Measurements from ENCODE around the gene PCDH1. TPM values are rescaled to one million over a fixed set of nuclear protein-coding genes. Genes with fewer than 3 reads are reported as not detected.

Gene PCDH1
- total RNA-seq, 2 donors from 2014 or later, result 45.4 to 69.7 TPM

DNA sequence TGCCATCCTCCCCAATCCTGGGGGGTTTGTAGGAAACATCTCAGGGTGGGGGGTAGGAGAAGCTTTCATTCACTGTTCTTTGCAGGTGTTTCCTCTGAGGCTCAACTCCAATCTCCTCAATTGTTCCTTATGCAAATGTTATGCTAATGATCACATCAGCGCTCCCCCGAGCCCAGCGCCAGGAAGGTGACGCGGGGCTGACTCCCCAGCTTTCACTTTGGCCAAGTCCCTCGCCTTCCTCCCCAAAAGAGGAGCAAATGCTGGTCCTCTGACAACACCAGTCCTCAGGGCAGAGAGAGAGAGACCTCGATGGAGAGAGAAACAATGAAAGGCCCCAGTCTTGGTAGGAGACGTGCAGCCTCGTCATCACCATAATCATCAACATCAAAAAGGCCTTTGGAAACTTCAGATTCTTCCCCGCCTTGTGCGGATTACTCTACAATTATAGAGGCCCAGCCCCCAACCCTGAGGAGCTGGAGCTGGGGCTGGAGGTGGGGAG lies 39.1 kb downstream of the PCDH1 start:
- H3K4me3 ChIP-seq (ENCODE audit: low read length), result no peak overlapping the region
- Mint-ChIP-seq H3K27me3 (ENCODE audit: insufficient read depth) (no peaks in the 10 kb centered on the region), H3K36me3 (ENCODE audit: low read depth) (no peaks in the 10 kb centered on the region), H3K4me1 (peaks cover 77% of the 10 kb centered on the region), H3K9me3 (no peaks in the 10 kb centered on the region), H3K4me3 (peak overlapping the region; percentile 21), H3K27ac (peak overlapping the region; percentile 86)
- H3K27me3 ChIP-seq (ENCODE audit: control insufficient read depth, insufficient read depth, low read length, poor library complexity, severe bottlenecking), result no peaks in the 10 kb centered on the region
- 30 to 58% methylated on average over 6 to 11 of the region's 11 CpGs for WGBS, 2 experiments (ENCODE audit: insufficient coverage in 1 of 2, insufficient read length in 1 of 2)
- TF ChIP-seq, protein P1, sequence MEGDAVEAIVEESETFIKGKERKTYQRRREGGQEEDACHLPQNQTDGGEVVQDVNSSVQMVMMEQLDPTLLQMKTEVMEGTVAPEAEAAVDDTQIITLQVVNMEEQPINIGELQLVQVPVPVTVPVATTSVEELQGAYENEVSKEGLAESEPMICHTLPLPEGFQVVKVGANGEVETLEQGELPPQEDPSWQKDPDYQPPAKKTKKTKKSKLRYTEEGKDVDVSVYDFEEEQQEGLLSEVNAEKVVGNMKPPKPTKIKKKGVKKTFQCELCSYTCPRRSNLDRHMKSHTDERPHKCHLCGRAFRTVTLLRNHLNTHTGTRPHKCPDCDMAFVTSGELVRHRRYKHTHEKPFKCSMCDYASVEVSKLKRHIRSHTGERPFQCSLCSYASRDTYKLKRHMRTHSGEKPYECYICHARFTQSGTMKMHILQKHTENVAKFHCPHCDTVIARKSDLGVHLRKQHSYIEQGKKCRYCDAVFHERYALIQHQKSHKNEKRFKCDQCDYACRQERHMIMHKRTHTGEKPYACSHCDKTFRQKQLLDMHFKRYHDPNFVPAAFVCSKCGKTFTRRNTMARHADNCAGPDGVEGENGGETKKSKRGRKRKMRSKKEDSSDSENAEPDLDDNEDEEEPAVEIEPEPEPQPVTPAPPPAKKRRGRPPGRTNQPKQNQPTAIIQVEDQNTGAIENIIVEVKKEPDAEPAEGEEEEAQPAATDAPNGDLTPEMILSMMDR (conservative IDR thresholded peaks at IDR 0.05), result no peak
- peak; percentile 88 for DNase-seq
- H3K36me3 ChIP-seq (ENCODE audit: control insufficient read depth, insufficient read depth, low read length), result no peaks in the 10 kb centered on the region
- peaks cover 31% of the 10 kb centered on the region for H3K4me1 ChIP-seq (ENCODE audit: control insufficient read depth, insufficient read depth, low read length)
- no peaks in the 10 kb centered on the region for H3K9me3 ChIP-seq (ENCODE audit: control insufficient read depth, low read length)
- H3K9ac ChIP-seq (ENCODE audit: extremely low read depth, low read length, poor library complexity, severe bottlenecking), result no peak overlapping the region
- no peak overlapping the region for H3K27ac ChIP-seq (ENCODE audit: low read depth, low read length)

DNA sequence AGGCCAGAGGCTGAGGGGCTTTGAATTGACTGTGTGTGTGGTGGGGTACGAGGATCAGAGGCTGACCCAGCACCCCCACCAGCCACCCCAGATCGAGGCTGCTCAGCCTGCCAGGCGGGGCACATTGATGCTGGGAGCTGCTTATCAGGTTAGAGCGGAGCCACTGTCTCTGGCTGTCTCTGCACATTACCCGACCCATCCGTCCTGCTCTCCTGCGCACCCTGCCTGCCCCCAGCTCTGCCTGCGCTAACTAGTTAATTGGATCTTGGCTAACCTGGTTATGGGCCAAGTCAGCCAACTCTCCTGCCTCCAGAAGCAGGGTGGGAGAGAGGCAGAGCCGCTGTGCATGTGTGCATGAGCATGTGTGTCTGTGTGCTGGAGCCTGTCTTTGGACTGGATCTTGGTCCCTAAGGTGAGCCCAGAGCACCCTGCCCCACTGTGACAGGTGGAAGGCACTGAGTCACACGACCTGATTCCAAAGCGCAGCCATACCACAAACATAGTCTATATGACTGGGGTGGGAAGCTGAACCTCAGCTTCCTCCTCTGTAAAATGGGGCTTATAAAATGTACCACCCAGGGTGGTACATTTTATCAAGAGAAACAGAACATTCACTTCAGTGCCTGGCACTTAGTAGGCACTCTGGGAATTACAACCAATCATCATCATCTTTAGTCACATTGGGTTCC lies 39.7 kb downstream of the PCDH1 start:
- peaks cover 71% of the 10 kb centered on the region for H3K4me1 Mint-ChIP-seq
- H3K9ac ChIP-seq (ENCODE audit: extremely low read depth, low read length, poor library complexity, severe bottlenecking), result no peak overlapping the region
- H3K9me3 Mint-ChIP-seq, result no peaks in the 10 kb centered on the region
- no peaks in the 10 kb centered on the region for H3K36me3 Mint-ChIP-seq (ENCODE audit: low read depth)
- no peak overlapping the region for H3K4me3 ChIP-seq (ENCODE audit: low read length)
- H3K27ac ChIP-seq (ENCODE audit: low read depth, low read length), result no peak overlapping the region
- peaks cover 26% of the 10 kb centered on the region for H3K4me1 ChIP-seq (ENCODE audit: control insufficient read depth, insufficient read depth, low read length)
- peak; percentile 83 for DNase-seq
- H3K27me3 ChIP-seq (ENCODE audit: control insufficient read depth, insufficient read depth, low read length, poor library complexity, severe bottlenecking), result no peaks in the 10 kb centered on the region
- TF ChIP-seq, protein P1 (conservative IDR thresholded peaks at IDR 0.05), result no peak
- 66 to 68% methylated on average over 8 to 11 of the region's 11 CpGs for WGBS, 2 experiments (ENCODE audit: insufficient coverage in 1 of 2, insufficient read length in 1 of 2)
- no peaks in the 10 kb centered on the region for H3K9me3 ChIP-seq (ENCODE audit: control insufficient read depth, low read length)
- no peaks in the 10 kb centered on the region for H3K27me3 Mint-ChIP-seq (ENCODE audit: insufficient read depth)
- no peaks in the 10 kb centered on the region for H3K36me3 ChIP-seq (ENCODE audit: control insufficient read depth, insufficient read depth, low read length)
- H3K27ac Mint-ChIP-seq, result no peak overlapping the region
- H3K4me3 Mint-ChIP-seq, result peak overlapping the region; percentile 21

DNA sequence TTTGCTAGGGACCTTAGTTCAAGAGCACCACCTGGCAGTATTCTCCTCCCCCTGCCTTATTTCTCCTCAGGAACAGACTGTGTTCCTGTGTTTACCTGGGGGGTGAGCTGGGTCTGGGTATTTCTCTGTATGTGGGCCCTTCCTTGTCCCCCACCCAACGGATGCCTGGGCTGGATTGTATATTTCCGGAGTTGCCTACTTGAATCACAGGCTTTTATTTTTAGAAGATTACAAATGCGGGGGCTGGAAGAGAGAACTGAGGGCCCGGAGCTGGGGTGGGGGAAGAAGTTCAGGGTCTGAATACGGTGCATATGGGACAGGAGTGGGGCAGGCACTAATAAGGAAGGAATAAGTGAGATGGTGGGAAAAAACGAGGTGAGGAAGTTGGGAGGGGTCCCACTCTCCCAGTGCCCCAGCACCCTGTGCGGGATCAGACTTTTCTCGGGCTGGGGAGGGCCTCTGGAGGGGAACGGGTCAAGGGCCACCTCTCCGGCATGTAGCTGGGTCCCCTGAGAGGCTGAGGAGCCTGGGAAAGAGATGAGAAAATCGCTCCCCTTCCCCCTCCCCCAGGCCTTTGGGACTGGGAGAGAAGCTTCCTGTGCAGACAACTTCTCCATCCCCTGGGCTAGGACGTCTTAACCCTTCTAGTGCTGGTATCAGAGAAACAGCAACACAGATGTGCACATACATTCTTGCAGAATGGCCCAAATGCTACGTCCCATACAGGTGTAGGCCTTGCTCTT lies 42.1 kb downstream of the PCDH1 start:
- Histone ChIP-seq H3K4me1 (ENCODE audit: control insufficient read depth, insufficient read depth, low read length) (peaks cover 15% of the 10 kb centered on the region), H3K36me3 (ENCODE audit: control insufficient read depth, insufficient read depth, low read length) (no peaks in the 10 kb centered on the region), H3K9ac (ENCODE audit: extremely low read depth, low read length, poor library complexity, severe bottlenecking) (no peak overlapping the region), H3K27ac (ENCODE audit: low read depth, low read length) (no peak overlapping the region), H3K27me3 (ENCODE audit: control insufficient read depth, insufficient read depth, low read length, poor library complexity, severe bottlenecking) (no peaks in the 10 kb centered on the region), H3K4me3 (ENCODE audit: low read length) (no peak overlapping the region), H3K9me3 (ENCODE audit: control insufficient read depth, low read length) (no peaks in the 10 kb centered on the region)
- WGBS, 2 experiments (ENCODE audit: insufficient coverage in 1 of 2, insufficient read length in 1 of 2), result 52 to 66% methylated on average over 6 to 13 of the region's 13 CpGs
- Mint-ChIP-seq H3K4me1 (peaks cover 55% of the 10 kb centered on the region), H3K36me3 (ENCODE audit: low read depth) (no peaks in the 10 kb centered on the region), H3K9me3 (no peaks in the 10 kb centered on the region), H3K27me3 (ENCODE audit: insufficient read depth) (peaks cover 4% of the 10 kb centered on the region), H3K27ac (peak overlapping the region; percentile 52), H3K4me3 (no peak overlapping the region)
- TF ChIP-seq, protein P1 (conservative IDR thresholded peaks at IDR 0.05), result no peak
- peak; percentile 79 for DNase-seq

Data from endodermal cell (in vitro differentiated cells).